ENCODE results near the gene CNTD1. TPM values are rescaled to one million over a fixed set of nuclear protein-coding genes. Genes with fewer than 3 reads are reported as not detected.

CNTD1 gene
- total and polyA plus RNA-seq, 5 donors: 0.20 to 0.59 (median 0.53) TPM; not detected in 2

- intact Hi-C loops (cut with DNase I): no loop called here
- Histone ChIP-seq H3K9me3 (ENCODE audit: control insufficient read depth, low read length) (no peaks in the 10 kb centered on the region), H3K27me3 (ENCODE audit: control insufficient read depth, insufficient read depth) (no peaks in the 10 kb centered on the region), H3K4me3 (ENCODE audit: low read length) (peak within 1 kb of the TSS; percentile 34), H3K27ac (ENCODE audit: low read length) (no peak within 1 kb of the TSS), H3K4me1 (ENCODE audit: control insufficient read depth, insufficient read depth, low read length) (no peaks in the 10 kb centered on the region)
- ATAC-seq (peak; percentile 22 to 58), DNase-seq (peak in 2 of 3 donors; percentile 59 to 63)
- WGBS: 4% methylated on average over 65 of the region's 65 CpGs
Measured at GRCh38 chr17:42779936-42780850, 18.5 kb upstream of the CNTD1 start, which contains the start of gene WNK4. WNK4 (plus strand) TSS chr17:42780610; CDS start chr17:42780699, 89 bp downstream.

DNA sequence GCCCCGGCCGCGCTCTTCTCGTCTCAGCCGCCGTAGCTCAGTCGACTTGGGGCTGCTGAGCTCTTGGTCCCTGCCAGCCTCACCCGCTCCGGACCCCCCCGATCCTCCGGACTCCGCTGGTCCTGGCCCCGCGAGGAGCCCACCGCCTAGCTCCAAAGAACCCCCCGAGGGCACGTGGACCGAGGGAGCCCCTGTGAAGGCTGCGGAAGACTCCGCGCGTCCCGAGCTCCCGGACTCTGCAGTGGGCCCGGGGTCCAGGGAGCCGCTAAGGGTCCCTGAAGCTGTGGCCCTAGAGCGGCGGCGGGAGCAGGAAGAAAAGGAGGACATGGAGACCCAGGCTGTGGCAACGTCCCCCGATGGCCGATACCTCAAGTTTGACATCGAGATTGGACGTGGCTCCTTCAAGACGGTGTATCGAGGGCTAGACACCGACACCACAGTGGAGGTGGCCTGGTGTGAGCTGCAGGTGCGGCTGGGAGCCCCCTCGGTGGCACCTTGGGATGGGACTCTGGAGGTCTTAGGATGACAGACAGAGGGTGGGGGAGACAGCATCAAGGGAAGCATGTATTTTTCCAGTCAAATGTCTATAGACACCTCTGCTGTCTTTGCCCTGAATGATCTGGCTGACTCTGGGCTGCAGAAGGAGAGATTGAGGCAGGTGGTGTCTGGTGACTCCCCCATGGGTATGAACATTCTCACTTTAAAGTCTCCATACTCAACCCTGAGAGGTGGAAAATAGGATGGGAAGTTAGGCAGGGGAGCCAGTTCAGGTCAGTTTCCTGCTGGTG, 17.6 kb upstream of the CNTD1 start:
- 5% methylated on average over 39 of the region's 39 CpGs for WGBS
- no peaks in the 10 kb centered on the region for H3K27me3 ChIP-seq (ENCODE audit: control insufficient read depth, insufficient read depth)
- no peak overlapping the region for H3K27ac ChIP-seq (ENCODE audit: low read length)
- ATAC-seq (peak; percentile 3 to 18), DNase-seq (no peak)
- H3K9me3 ChIP-seq (ENCODE audit: control insufficient read depth, low read length): no peaks in the 10 kb centered on the region
- peak overlapping the region; percentile 34 for H3K4me3 ChIP-seq (ENCODE audit: low read length)
- H3K4me1 ChIP-seq (ENCODE audit: control insufficient read depth, insufficient read depth, low read length): no peaks in the 10 kb centered on the region
- intact Hi-C loops (cut with DNase I): no loop called here

DNA sequence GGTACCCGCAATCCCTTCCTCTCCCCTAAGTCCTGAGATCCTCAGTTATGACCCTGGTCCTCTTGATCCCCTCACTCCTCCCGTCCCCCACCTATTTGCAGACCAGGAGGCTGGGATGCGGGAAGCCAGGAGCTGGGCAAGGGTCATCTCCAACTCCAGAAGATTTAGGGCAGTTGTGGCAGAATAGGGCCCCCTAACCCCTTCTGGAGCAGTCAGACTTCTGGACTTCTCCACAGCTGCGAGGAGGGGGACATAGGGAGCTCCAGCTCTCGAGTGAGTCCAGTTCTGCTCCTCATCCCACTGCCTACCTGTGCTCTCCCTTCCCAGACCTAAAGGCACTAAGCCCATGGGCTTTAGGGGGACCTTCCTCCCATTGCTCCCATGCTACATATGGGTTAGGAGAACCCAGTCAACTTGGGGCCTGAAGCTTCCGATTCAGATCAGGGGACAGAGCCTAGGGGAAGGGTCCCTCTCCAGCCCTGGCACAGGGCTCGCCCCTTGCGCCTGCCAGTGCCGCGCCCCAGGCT, 17.0 kb upstream of the CNTD1 start:
- no peak overlapping the region for H3K27ac ChIP-seq (ENCODE audit: low read length)
- 32% methylated on average over 10 of the region's 10 CpGs for WGBS
- ATAC-seq (no peak), DNase-seq (no peak)
- no peaks in the 10 kb centered on the region for H3K9me3 ChIP-seq (ENCODE audit: control insufficient read depth, low read length)
- intact Hi-C loops (cut with DNase I): no loop called here
- H3K27me3 ChIP-seq (ENCODE audit: control insufficient read depth, insufficient read depth): no peaks in the 10 kb centered on the region
- no peak overlapping the region for H3K4me3 ChIP-seq (ENCODE audit: low read length)
- no peaks in the 10 kb centered on the region for H3K4me1 ChIP-seq (ENCODE audit: control insufficient read depth, insufficient read depth, low read length)

GRCh38 chr17:42782166-42783061, 16.2 kb upstream of the CNTD1 start:
- DNase-seq (no peak), ATAC-seq (no peak)
- no peak overlapping the region for H3K4me3 ChIP-seq (ENCODE audit: low read length)
- no peaks in the 10 kb centered on the region for H3K4me1 ChIP-seq (ENCODE audit: control insufficient read depth, insufficient read depth, low read length)
- no peaks in the 10 kb centered on the region for H3K27me3 ChIP-seq (ENCODE audit: control insufficient read depth, insufficient read depth)
- intact Hi-C loops (cut with DNase I): no loop called here
- no peak overlapping the region for H3K27ac ChIP-seq (ENCODE audit: low read length)
- no peaks in the 10 kb centered on the region for H3K9me3 ChIP-seq (ENCODE audit: control insufficient read depth, low read length)
- 26% methylated on average over 29 of the region's 29 CpGs for WGBS

- H3K27me3 ChIP-seq (ENCODE audit: control insufficient read depth, insufficient read depth): no peaks in the 10 kb centered on the region
- H3K9me3 ChIP-seq (ENCODE audit: control insufficient read depth, low read length): no peaks in the 10 kb centered on the region
- ATAC-seq (no peak), DNase-seq (no peak)
- no peaks in the 10 kb centered on the region for H3K4me1 ChIP-seq (ENCODE audit: control insufficient read depth, insufficient read depth, low read length)
- WGBS: 22% methylated on average over 9 of the region's 9 CpGs
- intact Hi-C loops (cut with DNase I): no loop called here
- no peak overlapping the region for H3K4me3 ChIP-seq (ENCODE audit: low read length)
- no peak overlapping the region for H3K27ac ChIP-seq (ENCODE audit: low read length)
Measured at GRCh38 chr17:42783062-42783790, 15.4 kb upstream of the CNTD1 start.

- DNase-seq (no peak), ATAC-seq (no peak)
- Histone ChIP-seq H3K27me3 (ENCODE audit: control insufficient read depth, insufficient read depth) (no peaks in the 10 kb centered on the region), H3K4me1 (ENCODE audit: control insufficient read depth, insufficient read depth, low read length) (no peaks in the 10 kb centered on the region), H3K9me3 (ENCODE audit: control insufficient read depth, low read length) (no peaks in the 10 kb centered on the region), H3K27ac (ENCODE audit: low read length) (no peak overlapping the region), H3K4me3 (ENCODE audit: low read length) (no peak overlapping the region)
- intact Hi-C loops (cut with DNase I): no loop called here
- WGBS: 9% methylated on average over 22 of the region's 22 CpGs
Measured at GRCh38 chr17:42783791-42784138, 14.9 kb upstream of the CNTD1 start.

GRCh38 chr17:42784409-42784808, 14.3 kb upstream of the CNTD1 start:
- WGBS: 16% methylated on average over 25 of the region's 25 CpGs
- intact Hi-C loops (cut with DNase I): no loop called here
- Histone ChIP-seq H3K4me1 (ENCODE audit: control insufficient read depth, insufficient read depth, low read length) (no peaks in the 10 kb centered on the region), H3K4me3 (ENCODE audit: low read length) (no peak overlapping the region), H3K27ac (ENCODE audit: low read length) (no peak overlapping the region), H3K27me3 (ENCODE audit: control insufficient read depth, insufficient read depth) (no peaks in the 10 kb centered on the region), H3K9me3 (ENCODE audit: control insufficient read depth, low read length) (no peaks in the 10 kb centered on the region)
- ATAC-seq: no peak
- peak in 2 of 3 donors; percentile 55 to 67 for DNase-seq

DNA sequence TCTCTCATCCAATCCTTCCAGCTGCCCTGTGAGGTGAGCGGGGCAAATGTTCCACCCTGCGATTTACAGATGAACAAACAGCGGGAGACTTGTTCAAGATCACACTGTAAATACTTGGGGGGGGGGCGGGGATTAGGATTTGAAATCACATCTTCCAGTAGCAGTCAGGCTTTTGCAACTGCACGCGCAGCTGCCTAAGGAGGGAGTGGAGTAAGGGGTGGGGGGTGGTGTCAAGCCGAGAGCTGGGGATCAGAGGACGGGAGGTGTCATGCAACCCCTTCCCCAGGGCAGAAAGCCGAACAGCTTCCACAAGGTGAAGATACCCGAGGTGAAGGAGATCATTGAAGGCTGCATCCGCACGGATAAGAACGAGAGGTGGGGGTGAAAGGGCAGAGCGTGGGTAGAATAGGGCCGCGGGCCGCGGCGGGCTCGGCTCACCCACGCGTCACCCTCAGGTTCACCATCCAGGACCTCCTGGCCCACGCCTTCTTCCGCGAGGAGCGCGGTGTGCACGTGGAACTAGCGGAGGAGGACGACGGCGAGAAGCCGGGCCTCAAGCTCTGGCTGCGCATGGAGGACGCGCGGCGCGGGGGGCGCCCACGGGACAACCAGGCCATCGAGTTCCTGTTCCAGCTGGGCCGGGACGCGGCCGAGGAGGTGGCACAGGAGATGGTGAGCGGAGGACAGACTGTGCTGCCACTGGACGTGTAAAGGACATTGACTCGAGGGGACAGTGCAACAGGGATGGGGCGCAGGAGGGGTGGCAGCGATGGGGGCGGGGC, 13.7 kb upstream of the CNTD1 start:
- no peak overlapping the region for H3K27ac ChIP-seq (ENCODE audit: low read length)
- no peaks in the 10 kb centered on the region for H3K4me1 ChIP-seq (ENCODE audit: control insufficient read depth, insufficient read depth, low read length)
- no peaks in the 10 kb centered on the region for H3K27me3 ChIP-seq (ENCODE audit: control insufficient read depth, insufficient read depth)
- no peaks in the 10 kb centered on the region for H3K9me3 ChIP-seq (ENCODE audit: control insufficient read depth, low read length)
- intact Hi-C loops (cut with DNase I): no loop called here
- no peak for ATAC-seq
- WGBS: 9% methylated on average over 52 of the region's 52 CpGs
- no peak overlapping the region for H3K4me3 ChIP-seq (ENCODE audit: low read length)
- DNase-seq: peak in 1 of 3 donors; percentile 51

DNA sequence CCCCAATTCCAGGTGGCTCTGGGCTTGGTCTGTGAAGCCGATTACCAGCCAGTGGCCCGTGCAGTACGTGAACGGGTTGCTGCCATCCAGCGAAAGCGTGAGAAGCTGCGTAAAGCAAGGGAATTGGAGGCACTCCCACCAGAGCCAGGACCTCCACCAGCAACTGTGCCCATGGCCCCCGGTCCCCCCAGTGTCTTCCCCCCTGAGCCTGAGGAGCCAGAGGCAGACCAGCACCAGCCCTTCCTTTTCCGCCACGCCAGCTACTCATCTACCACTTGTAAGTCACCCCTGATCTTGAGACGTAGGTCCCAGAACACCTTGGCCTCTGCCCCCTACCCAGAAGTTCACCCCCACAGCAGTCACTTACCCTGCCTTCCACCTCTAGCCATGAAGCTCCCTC, 11.4 kb upstream of the CNTD1 start:
- intact Hi-C loops (cut with DNase I): no loop called here
- no peak for DNase-seq
- WGBS: 86% methylated on average over 11 of the region's 11 CpGs
- no peak for ATAC-seq
- Histone ChIP-seq H3K4me3 (ENCODE audit: low read length) (no peak overlapping the region), H3K27ac (ENCODE audit: low read length) (no peak overlapping the region), H3K4me1 (ENCODE audit: control insufficient read depth, insufficient read depth, low read length) (no peaks in the 10 kb centered on the region), H3K9me3 (ENCODE audit: control insufficient read depth, low read length) (no peaks in the 10 kb centered on the region), H3K27me3 (ENCODE audit: control insufficient read depth, insufficient read depth) (no peaks in the 10 kb centered on the region)
